Thyroid gland (tissue), 4 donors: ENCODE measurements around the gene SYNJ2.

Source experiments
- CTCF ChIP-seq, 6 experiments: fragments of 200-600 bp in 3 of 6; fragments of 450-650 bp in 3 of 6; sonication (generic) in 3 of 6; IDR thresholded peaks; one replicate each; pipeline ENCODE4 v1.5.1; 2016 to 2019; ENCODE audit warnings: antibody characterized with exemption in 6 of 6, mild to moderate bottlenecking in 2 of 6, inconsistent platforms in 1 of 6, moderate library complexity in 1 of 6
- POLR2A ChIP-seq, 2 donors: fragments of 450-650 bp; IDR thresholded peaks; one replicate each; pipeline ENCODE4 v1.6.1; 2017; ENCODE audit warnings: antibody characterized with exemption in 2 of 2, mild to moderate bottlenecking in 2 of 2, moderate library complexity in 1 of 2

GRCh38 chr6:157964100-157964499 lies 17.6 kb upstream of the SYNJ2 start:
- no peak for TF ChIP-seq POLR2A (IDR thresholded peaks at IDR 0.05)
- TF ChIP-seq CTCF (IDR thresholded peaks at IDR 0.05), result no peak
